Hematopoietic multipotent progenitor cell treated with erythropoietin and hydrocortisone succinate and interleukin-3 and kit ligand, for 4 days (in vitro differentiated cells): Measurements from ENCODE around the gene PSMG3.

Experiments
- DNase-seq: peaks from one replicate; pipeline ENCODE4 v3.0.0-alpha.2; 2015

Gene PSMG3

GRCh38 chr7:1578513-1578912 lies 8.7 kb upstream of the PSMG3 start:
- DNase-seq, result no peak

- no peak for DNase-seq
Observed at GRCh38 chr7:1576521-1577253, 6.9 kb upstream of the PSMG3 start.

GRCh38 chr7:1575809-1576208 lies 6.0 kb upstream of the PSMG3 start:
- DNase-seq, result no peak

- DNase-seq, result no peak
Observed at GRCh38 chr7:1572111-1572822, 2.4 kb upstream of the PSMG3 start.

- no peak for DNase-seq
Observed at GRCh38 chr7:1569440-1569832, 396 bp downstream of the PSMG3 start.

- DNase-seq, result peak; percentile 39
Observed at GRCh38 chr7:1569016-1569415, 816 bp downstream of the PSMG3 start.

- no peak for DNase-seq
Observed at GRCh38 chr7:1567896-1568510, 1.8 kb downstream of the PSMG3 start.

GRCh38 chr7:1567049-1567771 lies 2.6 kb downstream of the PSMG3 start:
- DNase-seq, result no peak

GRCh38 chr7:1566687-1567048 lies 3.2 kb downstream of the PSMG3 start:
- peak; percentile 81 for DNase-seq

GRCh38 chr7:1564603-1565022 lies 5.2 kb downstream of the PSMG3 start:
- no peak for DNase-seq

- peak; percentile 78 for DNase-seq
Observed at GRCh38 chr7:1563981-1564602, 5.7 kb downstream of the PSMG3 start.

GRCh38 chr7:1562597-1563051 lies 7.2 kb downstream of the PSMG3 start:
- no peak for DNase-seq

- no peak for DNase-seq
Observed at GRCh38 chr7:1562116-1562515, 7.7 kb downstream of the PSMG3 start.

- no peak for DNase-seq
Observed at GRCh38 chr7:1561036-1561940, 8.5 kb downstream of the PSMG3 start.

GRCh38 chr7:1560620-1561031 lies 9.2 kb downstream of the PSMG3 start:
- no peak for DNase-seq

- DNase-seq, result no peak
Observed at GRCh38 chr7:1559626-1560590, 9.9 kb downstream of the PSMG3 start.

GRCh38 chr7:1558841-1559625 lies 10.8 kb downstream of the PSMG3 start:
- DNase-seq, result no peak

- DNase-seq, result peak; percentile 51
Observed at GRCh38 chr7:1558181-1558811, 11.5 kb downstream of the PSMG3 start.

GRCh38 chr7:1557771-1558170 lies 12.1 kb downstream of the PSMG3 start:
- DNase-seq, result no peak
